Activated CD4-positive, alpha-beta T cell treated with anti-CD3 and anti-CD28 coated beads, Interleukin-2, amount 10 ng/mL, durations not matched to agents 7 days and 5 days (primary cell): ENCODE measurements around the gene RHBG. TPM values are rescaled to one million over a fixed set of nuclear protein-coding genes. Genes with fewer than 3 reads are reported as not detected.

ENCODE experiments used
- CTCF ChIA-PET: fragments of 350-600 bp; sonication (Branson Sonifier 250); formaldehyde crosslinking; loops from one replicate; lab custom pipeline; 2021; ENCODE audit warnings: antibody characterized with exemption; lab: Charles Lee
- POLR2A ChIA-PET: fragments of 350-600 bp; sonication (Branson Sonifier 250); formaldehyde crosslinking; loops from one replicate; lab custom pipeline; 2021; ENCODE audit warnings: antibody characterized with exemption; lab: Charles Lee
- DNase-seq: peaks from one replicate; pipeline ENCODE4 v3.0.0-alpha.2; 2020
- H3K27ac Mint-ChIP-seq: one replicate; pipeline ENCODE4 v1.8.0; 2021; ENCODE audit warnings: mild to moderate bottlenecking, moderate library complexity, mixed read lengths
- H3K27me3 Mint-ChIP-seq: one replicate; pipeline ENCODE4 v1.8.0; 2021; ENCODE audit warnings: mixed read lengths
- H3K36me3 Mint-ChIP-seq: one replicate; pipeline ENCODE4 v1.8.0; 2021; ENCODE audit warnings: low read depth, mixed read lengths
- H3K4me1 Mint-ChIP-seq: one replicate; pipeline ENCODE4 v1.8.0; 2021; ENCODE audit warnings: mixed read lengths
- H3K4me3 Mint-ChIP-seq: one replicate; pipeline ENCODE4 v1.8.0; 2021; ENCODE audit warnings: mild to moderate bottlenecking, moderate library complexity, mixed read lengths
- H3K9me3 Mint-ChIP-seq: one replicate; pipeline ENCODE4 v1.8.0; 2021; ENCODE audit warnings: mixed read lengths
- total RNA-seq, 2 experiments: library from RNA; stranded (reverse); gene quantifications; one replicate each; pipeline ENCODE4 v1.2.3, GENCODE V29; 2021

Gene RHBG
- total RNA-seq, 2 experiments from 2014 or later = not detected

DNA sequence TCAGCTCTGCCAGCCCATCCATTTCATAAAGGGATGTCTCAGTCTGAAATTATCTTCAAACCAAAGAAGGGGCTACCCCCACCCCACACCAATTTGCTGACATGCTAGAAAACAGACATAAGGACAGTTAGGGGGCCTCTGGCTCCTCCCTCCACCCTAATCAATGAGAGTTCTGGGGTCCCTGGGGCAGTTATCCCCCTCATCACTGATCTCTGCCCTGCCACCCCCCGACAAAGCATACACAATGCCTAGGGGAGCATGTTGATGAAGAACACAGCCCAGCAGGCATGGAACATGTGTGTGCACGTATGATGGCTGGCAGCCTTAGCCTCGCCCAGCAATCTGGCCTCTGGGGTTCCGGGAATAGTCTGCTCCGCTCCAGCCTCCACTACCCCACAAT lies 58.9 kb downstream of the RHBG start:
- no peaks in the 10 kb centered on the region for H3K9me3 Mint-ChIP-seq
- no peaks in the 10 kb centered on the region for H3K36me3 Mint-ChIP-seq
- POLR2A ChIA-PET = no interaction called here
- H3K4me1 Mint-ChIP-seq = no peaks in the 10 kb centered on the region
- H3K27ac Mint-ChIP-seq = no peak overlapping the region
- no peak for DNase-seq
- peaks cover 97% of the 10 kb centered on the region for H3K27me3 Mint-ChIP-seq
- H3K4me3 Mint-ChIP-seq = no peak overlapping the region
- CTCF ChIA-PET = interaction anchor here (0.6 to 6.5 kb wide), 2 partner anchors 9 to 42 kb away, joined by 3 to 36 read pairs; no protein-coding TSS in a partner anchor

DNA sequence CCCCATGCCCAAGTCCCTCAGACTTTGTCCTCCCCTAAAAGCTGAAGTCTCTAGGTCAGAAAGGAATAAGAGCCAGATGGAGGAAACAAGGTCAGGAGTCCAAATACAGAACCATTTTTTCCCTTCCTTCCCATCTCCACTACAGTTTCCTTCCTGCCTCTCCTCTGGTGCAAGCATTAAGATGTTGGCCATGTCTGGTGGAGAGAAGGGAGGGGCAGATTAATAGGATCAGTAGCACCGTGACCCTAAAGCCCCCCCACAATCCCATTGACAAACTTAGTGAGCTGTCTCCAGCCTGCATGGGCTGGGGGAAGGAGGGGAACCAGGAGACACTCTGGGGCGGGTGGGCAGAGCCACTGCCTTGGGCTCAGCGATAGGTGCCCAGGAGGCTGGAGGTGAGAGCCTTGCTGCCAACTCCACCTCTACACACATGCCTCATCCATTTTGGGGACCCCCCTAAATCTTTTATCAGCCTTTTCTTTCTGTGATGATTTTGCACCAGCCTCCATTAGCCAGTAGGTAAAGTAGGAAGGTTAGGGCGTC lies 59.8 kb downstream of the RHBG start:
- H3K4me3 Mint-ChIP-seq = no peak overlapping the region
- H3K9me3 Mint-ChIP-seq = no peaks in the 10 kb centered on the region
- peaks cover 97% of the 10 kb centered on the region for H3K27me3 Mint-ChIP-seq
- H3K4me1 Mint-ChIP-seq = no peaks in the 10 kb centered on the region
- POLR2A ChIA-PET = no interaction called here
- no peaks in the 10 kb centered on the region for H3K36me3 Mint-ChIP-seq
- CTCF ChIA-PET = interaction anchor here (1.4 to 6.5 kb wide), 2 partner anchors 14 to 43 kb away, joined by 3 to 36 read pairs; no protein-coding TSS in a partner anchor
- no peak for DNase-seq
- H3K27ac Mint-ChIP-seq = no peak overlapping the region

DNA sequence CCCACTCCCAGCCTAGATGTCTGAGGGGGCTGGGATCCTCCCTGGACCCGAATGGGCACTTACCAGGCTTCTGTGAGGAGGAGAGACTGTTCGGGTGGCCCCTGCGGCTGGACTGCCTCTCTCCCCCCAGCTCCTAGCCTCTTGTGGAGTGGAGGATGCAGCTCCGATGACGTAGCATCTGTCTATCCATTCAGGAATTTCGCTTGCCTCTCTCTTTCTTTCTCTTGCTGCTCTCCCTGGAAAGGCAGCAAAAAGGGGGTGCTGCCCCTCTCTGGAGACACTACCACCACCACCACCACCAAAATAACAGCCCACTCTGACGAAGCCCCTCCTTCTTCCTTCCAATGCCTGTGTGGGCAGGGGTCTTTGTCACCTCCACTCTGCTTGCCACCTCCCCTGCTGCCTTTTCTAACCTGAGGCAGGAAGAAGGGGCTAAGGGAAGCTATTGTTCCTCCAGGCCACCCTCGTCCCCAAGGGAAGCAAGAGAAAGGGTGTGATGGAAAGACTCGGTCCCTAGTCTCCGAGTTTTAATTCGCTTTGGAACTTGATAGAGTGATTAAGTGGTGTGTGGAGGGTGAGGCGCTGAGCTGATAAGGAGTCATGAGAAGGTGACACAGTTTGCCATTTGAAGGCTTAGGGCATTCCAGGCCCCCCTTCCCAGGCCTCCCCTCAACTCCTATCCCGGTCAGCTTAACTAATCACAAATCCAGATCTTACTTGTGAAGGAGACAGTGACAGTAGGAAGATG lies 60.5 kb downstream of the RHBG start:
- Mint-ChIP-seq H3K9me3 (no peaks in the 10 kb centered on the region), H3K27ac (no peak overlapping the region), H3K27me3 (peaks cover 97% of the 10 kb centered on the region), H3K36me3 (no peaks in the 10 kb centered on the region), H3K4me3 (no peak overlapping the region), H3K4me1 (no peaks in the 10 kb centered on the region)
- ChIA-PET CTCF (interaction anchor here (0.5 to 6.5 kb wide), 5 partner anchors 13 to 60 kb away, joined by 3 to 36 read pairs (median 4); no protein-coding TSS in a partner anchor), POLR2A (no interaction called here)
- DNase-seq = no peak

DNA sequence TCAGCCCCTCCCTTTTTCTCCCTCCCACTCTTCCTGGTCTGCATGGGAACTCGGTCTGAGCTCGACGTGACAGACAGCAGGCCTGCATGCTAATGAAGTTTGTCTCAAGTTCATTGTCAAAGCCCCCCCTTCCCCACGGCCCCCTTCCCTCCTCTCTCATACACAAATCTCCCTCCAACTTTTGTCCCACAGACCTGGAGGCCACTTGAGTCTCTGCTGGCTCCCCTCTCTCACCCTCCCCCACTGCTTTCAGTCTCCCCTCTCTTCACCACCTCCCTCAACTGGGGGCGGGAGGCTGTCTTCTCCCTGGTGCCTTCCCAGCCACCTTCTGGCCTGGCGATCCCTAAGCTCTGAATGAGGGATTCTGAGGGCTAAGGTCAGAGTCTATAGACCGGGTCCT lies 61.3 kb downstream of the RHBG start:
- ChIA-PET CTCF (interaction anchor here (0.5 to 6.5 kb wide), 4 partner anchors 14 to 59 kb away, joined by 3 to 36 read pairs (median 4); no protein-coding TSS in a partner anchor), POLR2A (no interaction called here)
- no peaks in the 10 kb centered on the region for H3K9me3 Mint-ChIP-seq
- H3K4me3 Mint-ChIP-seq = no peak overlapping the region
- no peaks in the 10 kb centered on the region for H3K36me3 Mint-ChIP-seq
- H3K27ac Mint-ChIP-seq = no peak overlapping the region
- H3K4me1 Mint-ChIP-seq = peaks cover 3% of the 10 kb centered on the region
- no peak for DNase-seq
- H3K27me3 Mint-ChIP-seq = peaks cover 97% of the 10 kb centered on the region

DNA sequence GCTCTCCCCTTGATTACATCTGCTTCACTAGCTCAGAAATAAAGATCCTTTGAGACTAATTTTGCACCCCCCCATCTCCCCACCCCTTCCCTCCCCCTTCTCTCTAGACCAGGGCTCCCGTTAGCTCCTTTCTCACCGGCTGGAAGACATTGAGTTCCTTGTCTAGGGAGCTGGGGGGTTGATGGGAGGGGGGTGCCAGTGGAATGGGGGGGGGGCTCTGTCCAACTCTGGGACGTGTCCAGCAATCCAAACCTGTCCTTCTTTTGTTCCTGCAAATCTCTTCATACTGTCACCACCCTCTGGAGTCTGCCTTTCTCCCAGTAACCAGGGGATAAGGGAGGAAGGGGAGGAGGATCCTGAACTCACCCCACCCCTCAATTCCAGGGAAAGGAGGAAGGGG lies 61.9 kb downstream of the RHBG start:
- Mint-ChIP-seq H3K36me3 (peaks cover 2% of the 10 kb centered on the region), H3K27me3 (peaks cover 96% of the 10 kb centered on the region), H3K27ac (no peak overlapping the region), H3K4me1 (peaks cover 6% of the 10 kb centered on the region), H3K9me3 (no peaks in the 10 kb centered on the region), H3K4me3 (no peak overlapping the region)
- no peak for DNase-seq
- POLR2A ChIA-PET = no interaction called here
- CTCF ChIA-PET = interaction anchor here (6.5 kb wide), 1 partner anchor 45 kb away, joined by 36 read pairs; no protein-coding TSS in a partner anchor

DNA sequence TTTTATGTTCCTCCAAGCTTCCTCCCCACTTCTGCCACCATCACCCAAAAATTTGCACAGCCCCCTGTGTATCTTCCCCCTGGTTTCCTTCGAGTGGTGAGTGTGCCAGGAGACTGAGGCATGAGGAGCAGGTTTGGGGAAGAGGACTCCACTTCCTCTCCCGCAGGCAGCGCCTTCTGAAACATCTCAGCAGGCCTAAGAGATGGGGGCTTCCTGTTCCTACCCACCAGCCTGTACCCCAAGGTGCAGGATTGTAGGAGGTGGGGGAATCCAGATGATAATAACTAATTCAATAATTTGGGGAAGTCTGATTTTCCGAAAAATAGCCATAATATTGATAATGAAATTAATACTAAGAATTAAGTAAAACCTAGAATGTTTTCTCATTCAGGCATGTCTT lies 62.4 kb downstream of the RHBG start:
- POLR2A ChIA-PET = no interaction called here
- Mint-ChIP-seq H3K4me1 (peaks cover 7% of the 10 kb centered on the region), H3K27me3 (peaks cover 95% of the 10 kb centered on the region), H3K4me3 (no peak overlapping the region), H3K9me3 (no peaks in the 10 kb centered on the region), H3K36me3 (peaks cover 2% of the 10 kb centered on the region), H3K27ac (no peak overlapping the region)
- DNase-seq = no peak
- CTCF ChIA-PET = interaction anchor here (0.6 to 6.5 kb wide), 4 partner anchors 14 to 59 kb away, joined by 3 to 36 read pairs (median 8); no protein-coding TSS in a partner anchor

DNA sequence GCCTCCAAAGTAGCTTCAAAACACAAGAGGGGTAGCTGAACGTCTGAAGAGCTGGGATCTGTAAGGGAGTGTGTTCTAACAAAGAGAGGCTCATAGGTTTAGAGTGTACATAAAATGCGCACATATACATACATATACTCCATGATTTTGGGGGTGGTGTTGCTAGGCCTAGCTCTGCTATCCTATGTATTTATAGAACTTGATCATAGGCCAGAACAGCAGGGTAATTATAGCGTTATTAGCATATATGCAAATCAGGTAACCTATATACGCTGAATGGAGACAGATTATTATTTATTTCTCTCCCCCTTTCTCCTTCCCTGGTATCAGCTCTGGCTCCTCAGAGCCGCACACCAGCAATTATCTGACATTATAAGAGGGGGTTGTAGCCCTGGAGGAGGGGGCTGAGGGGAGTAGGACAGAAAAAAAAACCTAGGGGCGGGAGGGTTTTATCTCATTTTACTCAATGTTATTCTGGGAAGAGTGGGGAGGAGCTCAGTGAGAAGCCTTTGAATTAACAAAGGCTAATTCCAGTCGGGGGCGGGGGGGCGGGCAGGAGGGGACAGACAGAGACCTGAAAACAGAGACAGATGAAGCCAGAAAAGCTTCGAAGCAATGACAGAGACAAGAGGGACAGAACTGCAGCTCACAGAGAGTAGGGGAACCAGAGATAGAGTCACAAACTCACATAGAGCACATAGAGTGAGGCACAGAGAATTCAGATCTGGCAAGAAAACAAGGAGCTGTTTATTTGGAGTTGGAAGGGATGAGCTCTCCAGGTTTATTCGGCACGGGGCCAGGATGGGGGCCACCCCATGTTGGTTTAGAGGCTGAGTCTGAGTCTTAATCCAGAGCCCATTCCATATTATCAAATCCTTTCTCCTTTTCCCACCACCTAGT lies 63.0 kb downstream of the RHBG start:
- DNase-seq = no peak
- Mint-ChIP-seq H3K27me3 (peaks cover 96% of the 10 kb centered on the region), H3K36me3 (peaks cover 2% of the 10 kb centered on the region), H3K4me1 (peaks cover 12% of the 10 kb centered on the region), H3K4me3 (no peak overlapping the region), H3K9me3 (no peaks in the 10 kb centered on the region), H3K27ac (no peak overlapping the region)
- CTCF ChIA-PET = interaction anchor here (0.6 to 6.5 kb wide), 8 partner anchors 9 to 455 kb away, joined by 3 to 36 read pairs (median 4); no protein-coding TSS in a partner anchor
- POLR2A ChIA-PET = no interaction called here

DNA sequence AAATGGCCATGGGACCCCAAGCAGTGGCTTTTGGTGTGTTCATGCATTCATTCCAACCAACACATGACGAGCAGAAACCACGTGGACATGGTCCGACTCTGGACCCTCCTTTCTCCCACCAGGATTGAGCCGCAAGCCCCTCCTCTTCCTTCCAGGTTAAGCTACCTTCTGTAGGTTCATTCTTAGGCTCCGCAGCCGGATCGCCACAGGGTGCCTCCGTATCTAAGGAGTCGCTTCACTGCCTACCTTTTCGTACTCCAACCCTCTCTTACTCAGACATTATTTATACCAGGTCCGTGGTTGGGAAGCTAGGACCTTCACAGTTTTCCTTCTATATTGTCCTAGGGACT lies 63.6 kb downstream of the RHBG start:
- POLR2A ChIA-PET = no interaction called here
- Mint-ChIP-seq H3K36me3 (peaks cover 2% of the 10 kb centered on the region), H3K4me1 (peaks cover 18% of the 10 kb centered on the region), H3K27ac (no peak overlapping the region), H3K27me3 (peaks cover 96% of the 10 kb centered on the region), H3K9me3 (no peaks in the 10 kb centered on the region), H3K4me3 (no peak overlapping the region)
- CTCF ChIA-PET = interaction anchor here (0.6 to 6.5 kb wide), 7 partner anchors 9 to 454 kb away, joined by 3 to 36 read pairs (median 4); no protein-coding TSS in a partner anchor
- DNase-seq = no peak

DNA sequence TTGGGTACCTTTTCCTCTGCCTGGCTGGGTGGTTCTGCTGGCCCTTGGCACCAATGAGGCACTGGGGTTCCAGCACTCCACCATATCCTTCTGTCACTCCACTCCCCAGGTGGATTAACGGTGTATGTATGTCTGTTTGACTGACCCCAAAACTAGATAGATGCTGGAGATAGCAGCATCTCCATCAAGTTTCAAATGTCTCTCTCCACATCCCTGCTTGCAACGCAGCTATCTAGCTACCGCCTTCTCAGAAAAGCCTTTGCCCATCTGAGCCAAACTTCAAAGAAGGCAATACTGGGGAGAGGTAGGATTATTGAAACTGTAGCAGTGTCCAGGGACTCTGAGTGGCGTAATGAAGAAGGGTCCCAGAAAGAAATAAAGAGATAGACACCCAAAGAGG lies 64.0 kb downstream of the RHBG start:
- Mint-ChIP-seq H3K27me3 (peaks cover 96% of the 10 kb centered on the region), H3K4me1 (peaks cover 20% of the 10 kb centered on the region), H3K9me3 (no peaks in the 10 kb centered on the region), H3K27ac (no peak overlapping the region), H3K4me3 (no peak overlapping the region), H3K36me3 (peaks cover 2% of the 10 kb centered on the region)
- no peak for DNase-seq
- ChIA-PET POLR2A (no interaction called here), CTCF (interaction anchor here (1.0 to 6.5 kb wide), 6 partner anchors 8 to 225 kb away, joined by 3 to 36 read pairs (median 6); no protein-coding TSS in a partner anchor)

DNA sequence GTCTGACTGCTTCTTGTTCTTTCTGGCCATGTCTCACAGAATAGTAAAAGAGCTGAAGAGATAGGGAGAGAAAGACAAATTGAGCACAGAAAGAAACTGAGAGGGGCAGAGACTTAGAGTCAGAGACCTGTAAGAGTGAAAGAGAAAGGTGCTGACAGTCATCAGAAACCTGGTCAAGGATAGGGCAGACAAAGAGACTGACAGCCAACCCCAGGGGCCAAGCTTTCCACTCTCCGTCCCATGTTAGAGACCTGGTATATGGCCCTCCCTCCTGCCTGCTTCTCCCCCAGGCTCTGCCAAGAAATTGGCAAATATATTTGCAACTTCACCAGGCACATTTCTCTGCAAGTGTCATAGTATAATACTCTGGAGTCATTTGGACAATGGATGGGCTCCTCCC lies 64.6 kb downstream of the RHBG start:
- Mint-ChIP-seq H3K27ac (no peak overlapping the region), H3K4me1 (peaks cover 25% of the 10 kb centered on the region)
- CTCF ChIA-PET = interaction anchor here (1.0 to 4.4 kb wide), 5 partner anchors 10 to 224 kb away, joined by 3 to 31 read pairs (median 8); no protein-coding TSS in a partner anchor

More for the DNA sequence above, 64.6 kb downstream of the RHBG start:
- Mint-ChIP-seq H3K9me3 (no peaks in the 10 kb centered on the region), H3K27me3 (peaks cover 96% of the 10 kb centered on the region), H3K36me3 (peaks cover 2% of the 10 kb centered on the region), H3K4me3 (no peak overlapping the region)
- DNase-seq = no peak
- POLR2A ChIA-PET = no interaction called here
